Hematopoietic multipotent progenitor cell treated with erythropoietin and hydrocortisone succinate and interleukin-3 and kit ligand, for 4 days (in vitro differentiated cells): ENCODE measurements around the gene CLEC1B.
"Not testable (repeated sequence)": the region's sequence is repeated elsewhere in the genome, so short reads cannot be mapped to it uniquely, and the experiment has no call there.

Experiments
- DNase-seq: peaks from one replicate; pipeline ENCODE4 v3.0.0-alpha.2; 2015

CLEC1B gene

GRCh38 chr12:9999016-9999415, at the start of gene CLEC1B:
CLEC1B (minus strand) TSS chr12:9999121; CDS start chr12:9999100, 21 bp downstream.
- DNase-seq: no peak

DNA sequence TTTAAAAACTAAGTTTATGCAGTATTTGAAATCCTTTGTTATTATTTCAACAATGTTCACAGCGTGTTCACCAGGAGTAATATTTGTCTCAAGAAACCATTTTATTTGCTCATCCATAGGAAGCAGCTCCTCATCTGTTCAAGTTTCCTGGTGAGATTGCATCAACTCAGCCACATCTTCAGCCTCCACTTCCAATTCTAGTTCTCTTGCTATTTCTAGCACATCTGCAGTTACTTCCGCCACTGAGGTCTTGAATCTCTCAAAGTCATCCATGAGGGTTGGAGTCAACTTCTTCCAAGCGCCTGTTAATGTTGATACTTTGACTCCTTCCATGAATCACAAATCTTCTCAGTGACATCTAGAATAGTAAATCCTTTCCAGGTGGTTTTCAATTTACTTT, 49.6 kb upstream of the CLEC1B start:
- DNase-seq: peak; percentile 27

- no peak for DNase-seq
Observed at GRCh38 chr12:10042167-10042566, 43.2 kb upstream of the CLEC1B start.

DNA sequence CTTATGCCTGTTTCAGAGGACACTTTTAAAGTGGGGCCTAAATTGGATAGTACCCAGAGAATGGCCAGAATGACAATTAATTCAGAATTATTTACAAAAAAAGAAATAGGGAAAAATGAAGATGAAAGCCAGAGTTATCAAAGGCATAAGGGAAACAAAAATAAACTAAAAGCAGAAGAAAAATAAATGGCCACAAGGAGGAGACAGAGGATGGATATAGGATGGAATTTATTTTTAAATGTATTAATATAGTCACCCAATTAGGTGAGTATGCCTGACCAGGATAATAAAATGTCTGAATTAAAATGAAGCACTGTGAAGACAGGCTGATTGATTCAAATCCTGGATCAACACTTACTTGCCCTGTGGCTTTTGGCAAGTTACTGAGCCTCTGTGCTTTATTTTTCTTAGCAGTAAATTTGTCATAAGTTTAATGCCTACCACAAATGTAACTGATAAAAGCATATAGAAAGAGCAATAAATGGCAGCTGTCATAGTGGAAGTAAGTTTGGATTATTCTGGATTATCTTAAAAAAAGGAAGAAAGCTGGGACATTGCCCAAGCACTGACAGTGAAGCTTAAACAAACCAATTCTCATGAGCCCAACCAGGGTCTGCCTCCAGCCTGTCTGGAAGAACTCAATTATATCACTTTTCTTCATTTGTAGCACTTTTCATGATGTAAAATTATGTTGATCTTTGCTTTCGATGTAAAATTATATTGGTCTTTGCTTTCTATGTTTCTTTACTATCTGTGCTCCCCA, 35.0 kb upstream of the CLEC1B start:
- peak; percentile 70 for DNase-seq

- no peak for DNase-seq
Observed at GRCh38 chr12:10031771-10032175, 32.9 kb upstream of the CLEC1B start.

GRCh38 chr12:10031321-10031720, 32.4 kb upstream of the CLEC1B start:
- peak; percentile 53 for DNase-seq

GRCh38 chr12:10030446-10030845, 31.5 kb upstream of the CLEC1B start, which contains the start of gene CLEC9A:
CLEC9A (plus strand) TSS chr12:10030682; CDS start chr12:10052688, 22,006 bp downstream.
- DNase-seq: no peak

DNA sequence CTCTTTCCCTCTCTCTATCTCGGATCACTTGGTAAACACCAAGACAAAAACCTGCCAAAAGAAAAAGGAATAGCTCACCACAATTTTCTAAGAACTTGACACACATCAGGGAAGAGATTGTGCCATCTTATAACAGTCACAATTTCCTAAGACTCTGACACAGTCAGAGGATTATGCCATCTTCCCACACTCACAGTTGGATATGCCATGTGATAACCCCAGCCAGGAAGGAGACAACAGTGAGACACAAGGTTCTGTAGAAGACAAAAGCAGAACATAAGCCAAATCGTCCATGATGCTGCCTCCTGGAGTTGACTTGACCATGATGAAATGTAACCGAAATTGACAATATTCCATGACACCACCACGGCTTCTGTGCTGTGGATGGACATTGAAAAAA, 28.8 kb upstream of the CLEC1B start:
- DNase-seq: peak; percentile 76

DNA sequence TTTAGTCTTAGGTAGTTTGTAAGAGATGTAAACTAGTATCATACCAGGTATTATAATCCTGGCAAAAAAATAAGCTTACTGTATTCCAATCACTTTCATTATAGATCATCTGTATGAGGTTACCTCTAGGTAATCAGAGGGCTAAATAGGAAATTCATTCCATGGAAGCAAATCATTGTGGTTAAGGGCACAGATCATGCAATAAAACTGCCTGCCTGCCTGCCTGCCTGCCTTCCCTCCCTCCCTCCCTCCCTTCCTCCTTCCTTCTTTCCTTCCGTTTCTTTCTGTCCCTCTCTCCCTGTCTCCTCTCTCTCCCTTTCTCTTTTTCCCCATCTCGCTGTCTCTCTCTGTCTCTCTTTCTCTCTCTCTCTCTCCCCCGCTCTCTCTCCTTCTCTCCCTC, 28.4 kb upstream of the CLEC1B start:
- DNase-seq: no peak

GRCh38 chr12:10026666-10027065, 27.7 kb upstream of the CLEC1B start:
- not testable (repeated sequence) for DNase-seq

DNA sequence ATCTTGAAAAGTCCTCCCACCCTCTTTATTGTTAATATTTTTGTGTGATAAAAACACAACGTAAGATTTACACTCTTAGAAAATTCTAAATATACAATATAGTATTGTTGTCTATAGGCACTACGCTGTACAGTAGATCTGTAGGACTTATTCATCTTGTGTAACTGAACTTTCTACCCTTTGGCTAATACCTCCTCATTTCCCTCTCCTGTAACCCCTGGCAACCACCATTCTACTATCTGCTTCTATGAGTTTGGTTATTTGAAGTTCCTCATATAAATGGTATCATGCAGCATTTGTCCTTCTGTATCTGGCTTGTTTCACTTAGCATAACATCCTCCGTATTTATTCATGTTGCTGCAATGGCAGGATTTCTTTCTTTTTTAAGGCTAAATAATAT, 26.3 kb upstream of the CLEC1B start:
- peak; percentile 44 for DNase-seq

DNA sequence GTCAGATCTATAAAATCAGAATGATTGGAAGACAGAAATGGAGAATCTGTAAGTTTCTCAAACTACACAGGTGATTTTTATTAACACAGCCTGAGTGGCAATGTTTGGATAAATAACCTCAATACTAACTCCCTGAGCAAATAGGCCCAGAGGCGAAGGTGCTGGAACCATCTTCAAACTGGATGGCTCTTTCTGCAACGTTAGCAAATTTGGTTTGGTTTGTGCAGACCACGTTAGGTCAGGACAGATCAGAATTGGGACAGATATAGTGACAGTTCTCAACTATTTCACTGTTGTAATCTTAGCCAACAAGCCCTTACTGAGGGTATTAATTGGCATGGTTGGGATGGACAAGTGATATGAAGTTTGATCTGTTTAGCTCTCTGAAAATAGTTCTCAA, 22.4 kb upstream of the CLEC1B start:
- no peak for DNase-seq

DNA sequence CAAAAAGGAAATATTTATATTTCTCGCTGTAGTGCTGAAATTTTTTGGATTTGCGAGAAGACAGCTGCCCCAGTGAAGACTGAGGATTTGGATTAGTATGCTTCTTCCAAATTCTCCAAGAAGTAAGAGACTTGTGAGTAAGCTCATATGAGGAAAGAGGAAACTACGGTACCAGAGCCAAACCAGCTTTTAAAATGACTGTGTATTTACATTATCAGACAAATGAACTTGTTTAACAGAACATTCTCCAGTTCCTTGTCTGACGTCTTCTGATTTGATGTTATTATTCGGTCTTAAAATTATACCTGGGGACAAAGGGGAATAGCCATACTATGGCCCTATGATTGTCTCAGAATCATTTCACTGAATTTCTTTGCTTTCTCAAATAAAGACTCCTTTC, 19.5 kb upstream of the CLEC1B start:
- peak; percentile 47 for DNase-seq

DNA sequence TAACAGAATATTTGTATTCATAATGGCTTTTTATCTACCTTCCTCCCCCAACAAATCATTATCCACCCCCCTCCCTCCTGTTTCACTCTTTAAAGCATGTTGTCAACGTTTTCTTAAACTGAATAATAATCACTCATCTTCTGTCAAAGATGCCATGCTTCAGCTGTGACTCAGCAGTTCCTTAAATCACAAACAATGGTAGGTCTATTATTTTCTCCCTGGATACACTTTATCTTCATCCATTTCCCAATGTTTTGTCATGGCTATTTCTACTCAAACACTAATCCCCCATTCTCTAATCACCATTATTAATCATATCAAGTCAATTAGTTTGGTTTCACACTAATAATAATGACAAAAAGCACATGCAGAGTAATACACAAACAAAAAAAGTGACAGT, 18.0 kb upstream of the CLEC1B start:
- DNase-seq: peak; percentile 52

- no peak for DNase-seq
Observed at GRCh38 chr12:10015450-10015849, 16.5 kb upstream of the CLEC1B start.

GRCh38 chr12:10012630-10013330, 13.9 kb upstream of the CLEC1B start:
- no peak for DNase-seq

- DNase-seq: peak; percentile 76
Observed at GRCh38 chr12:10001171-10001776, 2.4 kb upstream of the CLEC1B start.

GRCh38 chr12:9992296-9992695, 6.6 kb downstream of the CLEC1B start:
- DNase-seq: no peak

DNA sequence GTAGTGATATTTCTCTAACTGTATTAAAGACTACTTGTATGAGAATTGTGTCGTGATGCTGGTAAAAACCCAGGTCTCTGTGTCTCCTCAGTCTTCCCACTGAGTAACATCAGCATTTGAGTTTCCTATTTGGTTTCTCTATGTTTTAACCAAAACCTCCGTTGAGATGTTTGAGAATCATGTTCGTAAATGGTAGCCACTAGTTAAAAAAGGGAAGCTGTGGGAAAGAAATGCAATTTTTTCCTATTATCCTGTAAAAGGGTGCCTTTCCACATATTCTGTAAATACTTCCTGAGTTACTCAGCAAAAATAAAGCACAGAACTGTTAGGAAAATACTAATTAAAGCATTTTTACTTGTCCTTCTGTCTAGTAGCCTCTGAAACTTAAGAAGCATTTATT, 7.0 kb downstream of the CLEC1B start:
- peak; percentile 17 for DNase-seq

DNA sequence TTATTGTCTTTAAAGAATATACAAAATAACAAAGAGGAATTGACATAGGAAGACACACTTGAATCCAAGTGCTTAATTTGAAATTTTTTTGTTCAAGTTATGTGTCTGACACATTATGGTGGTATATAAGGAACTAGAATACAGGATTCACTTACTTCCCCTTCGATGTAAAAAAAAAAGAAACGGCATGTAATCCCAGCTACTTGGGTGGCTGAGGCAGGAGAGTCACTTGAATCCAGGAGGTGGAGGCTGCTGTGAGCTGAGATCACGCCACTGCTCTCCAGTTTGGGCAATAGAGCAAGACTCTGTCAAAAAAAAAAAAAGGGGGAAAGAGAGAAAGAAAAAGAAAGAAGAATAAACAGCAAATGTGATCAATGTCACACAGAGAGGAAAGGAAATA, 18.8 kb downstream of the CLEC1B start:
- DNase-seq: no peak

GRCh38 chr12:9977916-9978315, 21.0 kb downstream of the CLEC1B start:
- DNase-seq: no peak

DNA sequence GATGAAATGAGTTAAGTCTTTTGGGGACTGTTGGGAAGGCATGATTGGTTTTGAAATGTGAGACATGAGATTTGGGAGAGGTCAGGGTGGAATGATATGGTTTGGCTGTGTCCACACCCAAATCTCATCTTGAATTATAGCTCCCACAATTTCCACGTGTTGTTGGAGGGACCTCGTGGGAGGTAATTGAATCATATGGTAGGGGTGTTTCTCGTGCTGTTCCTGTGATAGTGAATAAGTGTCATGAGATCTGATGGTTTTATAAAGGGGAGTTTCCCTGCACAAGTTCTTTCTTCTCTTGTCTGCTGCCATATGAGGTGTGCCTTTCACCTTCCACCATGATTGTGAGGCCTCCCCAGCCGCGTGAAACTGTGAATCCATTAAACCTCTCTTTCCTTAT, 22.3 kb downstream of the CLEC1B start:
- not testable (repeated sequence) for DNase-seq

- DNase-seq: no peak
Observed at GRCh38 chr12:9975614-9976013, 23.3 kb downstream of the CLEC1B start.

GRCh38 chr12:9974731-9975130, 24.2 kb downstream of the CLEC1B start:
- DNase-seq: not testable (repeated sequence)
